Stimulated activated naive CD8-positive, alpha-beta T cell treated with anti-CD3 and anti-CD28 coated beads, Interleukin-15, Interleukin-2, amounts not matched to agents 100 ng/mL and 50 ng/mL, for 24 hours (primary cell): ENCODE data around the gene KIT.

Source experiments
- H3K27ac Mint-ChIP-seq: one replicate; pipeline ENCODE4 v1.8.0; 2021; ENCODE audit warnings: mild to moderate bottlenecking, mixed read lengths
- H3K27me3 Mint-ChIP-seq: one replicate; pipeline ENCODE4 v1.8.0; 2021; ENCODE audit warnings: mixed read lengths
- H3K36me3 Mint-ChIP-seq: one replicate; pipeline ENCODE4 v1.8.0; 2021; ENCODE audit warnings: low read depth, mixed read lengths
- H3K4me1 Mint-ChIP-seq: one replicate; pipeline ENCODE4 v1.8.0; 2021; ENCODE audit warnings: low read depth, mixed read lengths
- H3K4me3 Mint-ChIP-seq: one replicate; pipeline ENCODE4 v1.8.0; 2021; ENCODE audit warnings: mild to moderate bottlenecking, mixed read lengths
- H3K9me3 Mint-ChIP-seq: one replicate; pipeline ENCODE4 v1.8.0; 2021; ENCODE audit warnings: mixed read lengths

The KIT gene

GRCh38 chr4:54675721-54676461, 18.1 kb downstream of the KIT start:
- Mint-ChIP-seq H3K4me1 (no peaks in the 10 kb centered on the region), H3K4me3 (no peak overlapping the region), H3K27me3 (peaks cover 3% of the 10 kb centered on the region), H3K27ac (no peak overlapping the region), H3K9me3 (no peaks in the 10 kb centered on the region), H3K36me3 (no peaks in the 10 kb centered on the region)

DNA sequence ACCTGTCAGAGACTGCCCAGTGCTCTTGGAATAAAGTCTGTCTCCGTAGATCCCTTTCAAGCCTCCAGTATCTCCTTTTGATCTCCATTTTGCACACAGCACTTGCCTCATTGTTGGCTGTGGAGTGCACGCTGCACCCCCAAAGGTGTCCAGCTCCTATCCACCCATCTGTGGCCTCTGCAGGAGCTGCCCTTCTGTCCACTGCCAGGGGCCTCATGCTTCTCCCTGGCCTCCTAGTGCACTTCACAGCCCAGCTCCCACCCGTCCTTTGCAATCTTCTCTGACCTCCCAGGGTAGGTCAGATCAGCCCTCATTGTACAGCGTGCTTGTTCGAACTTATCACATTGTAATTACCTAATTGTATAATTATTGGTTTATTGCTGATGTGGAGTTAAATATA, 18.9 kb downstream of the KIT start:
- no peak overlapping the region for H3K4me3 Mint-ChIP-seq
- H3K36me3 Mint-ChIP-seq: no peaks in the 10 kb centered on the region
- H3K27ac Mint-ChIP-seq: no peak overlapping the region
- peaks cover 3% of the 10 kb centered on the region for H3K27me3 Mint-ChIP-seq
- H3K9me3 Mint-ChIP-seq: no peaks in the 10 kb centered on the region
- no peaks in the 10 kb centered on the region for H3K4me1 Mint-ChIP-seq

DNA sequence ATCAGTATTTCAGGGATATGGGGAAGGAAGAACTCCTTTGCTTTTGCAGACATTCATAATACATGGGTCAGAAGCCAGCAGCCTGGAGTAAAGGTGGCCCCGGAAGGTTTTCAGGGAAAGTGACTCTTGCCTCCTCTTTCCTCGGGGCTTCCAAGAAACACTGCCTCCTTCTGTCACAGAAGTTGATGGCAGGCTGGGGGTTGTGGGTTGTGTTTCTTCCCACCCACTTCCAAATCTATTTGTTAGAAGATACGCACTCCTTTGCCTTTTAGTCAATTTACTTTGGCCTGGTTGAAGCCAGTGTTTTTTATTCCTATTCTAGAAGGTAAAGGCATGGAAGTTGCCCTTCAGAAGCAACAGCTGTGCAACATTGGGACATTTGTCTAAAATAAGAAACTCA, 19.7 kb downstream of the KIT start:
- H3K27ac Mint-ChIP-seq: no peak overlapping the region
- peaks cover 3% of the 10 kb centered on the region for H3K27me3 Mint-ChIP-seq
- no peaks in the 10 kb centered on the region for H3K36me3 Mint-ChIP-seq
- H3K4me3 Mint-ChIP-seq: no peak overlapping the region
- H3K4me1 Mint-ChIP-seq: no peaks in the 10 kb centered on the region
- H3K9me3 Mint-ChIP-seq: no peaks in the 10 kb centered on the region

GRCh38 chr4:54677853-54678650, 20.3 kb downstream of the KIT start:
- H3K27ac Mint-ChIP-seq: no peak overlapping the region
- no peaks in the 10 kb centered on the region for H3K9me3 Mint-ChIP-seq
- peaks cover 3% of the 10 kb centered on the region for H3K27me3 Mint-ChIP-seq
- H3K36me3 Mint-ChIP-seq: no peaks in the 10 kb centered on the region
- H3K4me3 Mint-ChIP-seq: no peak overlapping the region
- H3K4me1 Mint-ChIP-seq: no peaks in the 10 kb centered on the region

DNA sequence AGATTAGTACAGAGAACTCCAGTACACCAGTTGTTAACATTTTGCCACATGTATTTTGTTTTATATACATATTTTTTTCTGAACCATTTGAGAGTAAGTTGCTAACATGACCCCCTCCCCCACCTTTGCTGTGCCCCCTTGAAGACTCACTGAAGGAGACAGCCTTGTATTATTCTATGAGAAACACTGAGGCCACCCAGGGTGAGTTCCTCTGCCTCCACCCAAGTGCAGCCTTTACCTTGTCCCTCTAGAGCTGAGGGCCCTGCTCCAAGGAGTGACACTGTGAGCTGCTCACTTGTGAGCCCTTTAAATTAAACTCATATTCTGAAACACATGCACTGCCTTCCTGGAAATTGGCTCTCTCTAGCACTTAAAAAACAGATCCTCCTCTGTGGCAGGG, 21.1 kb downstream of the KIT start:
- Mint-ChIP-seq H3K36me3 (no peaks in the 10 kb centered on the region), H3K27ac (no peak overlapping the region), H3K4me3 (no peak overlapping the region), H3K9me3 (no peaks in the 10 kb centered on the region), H3K4me1 (peaks cover 4% of the 10 kb centered on the region), H3K27me3 (no peaks in the 10 kb centered on the region)

DNA sequence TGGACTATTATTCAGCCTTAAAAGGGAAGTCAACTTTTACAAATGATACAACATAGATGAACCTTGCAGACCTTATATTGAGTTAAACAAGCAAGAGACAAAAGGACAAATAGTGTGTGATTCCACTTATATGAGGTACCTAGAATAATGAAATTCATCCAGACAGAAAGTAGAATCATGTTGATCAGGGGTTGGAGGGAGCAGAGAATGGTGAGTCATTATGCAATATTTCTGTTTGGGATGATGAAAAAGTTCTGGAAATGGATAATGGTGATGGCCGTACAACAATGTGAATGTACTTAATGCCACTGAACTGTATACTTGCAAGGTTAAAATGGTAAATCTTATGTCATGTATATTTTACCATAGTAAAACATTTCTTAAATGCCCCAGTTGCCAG, 22.1 kb downstream of the KIT start:
- Mint-ChIP-seq H3K9me3 (no peaks in the 10 kb centered on the region), H3K36me3 (no peaks in the 10 kb centered on the region), H3K4me3 (no peak overlapping the region), H3K27me3 (no peaks in the 10 kb centered on the region), H3K4me1 (peaks cover 14% of the 10 kb centered on the region), H3K27ac (no peak overlapping the region)

- Mint-ChIP-seq H3K9me3 (no peaks in the 10 kb centered on the region), H3K27me3 (no peaks in the 10 kb centered on the region), H3K27ac (no peak overlapping the region), H3K4me3 (peak overlapping the region; percentile 39), H3K36me3 (no peaks in the 10 kb centered on the region), H3K4me1 (peaks cover 33% of the 10 kb centered on the region)
Observed at GRCh38 chr4:54683616-54684346, 26.0 kb downstream of the KIT start.

- no peaks in the 10 kb centered on the region for H3K27me3 Mint-ChIP-seq
- no peaks in the 10 kb centered on the region for H3K36me3 Mint-ChIP-seq
- H3K27ac Mint-ChIP-seq: no peak overlapping the region
- H3K9me3 Mint-ChIP-seq: no peaks in the 10 kb centered on the region
- no peak overlapping the region for H3K4me3 Mint-ChIP-seq
- H3K4me1 Mint-ChIP-seq: peaks cover 35% of the 10 kb centered on the region
Observed at GRCh38 chr4:54685810-54686209, 28.1 kb downstream of the KIT start.

GRCh38 chr4:54687887-54688841, 30.4 kb downstream of the KIT start:
- Mint-ChIP-seq H3K27me3 (peaks cover 5% of the 10 kb centered on the region), H3K4me3 (no peak overlapping the region), H3K27ac (peak overlapping the region; percentile 6), H3K9me3 (no peaks in the 10 kb centered on the region), H3K36me3 (no peaks in the 10 kb centered on the region), H3K4me1 (peaks cover 35% of the 10 kb centered on the region)

DNA sequence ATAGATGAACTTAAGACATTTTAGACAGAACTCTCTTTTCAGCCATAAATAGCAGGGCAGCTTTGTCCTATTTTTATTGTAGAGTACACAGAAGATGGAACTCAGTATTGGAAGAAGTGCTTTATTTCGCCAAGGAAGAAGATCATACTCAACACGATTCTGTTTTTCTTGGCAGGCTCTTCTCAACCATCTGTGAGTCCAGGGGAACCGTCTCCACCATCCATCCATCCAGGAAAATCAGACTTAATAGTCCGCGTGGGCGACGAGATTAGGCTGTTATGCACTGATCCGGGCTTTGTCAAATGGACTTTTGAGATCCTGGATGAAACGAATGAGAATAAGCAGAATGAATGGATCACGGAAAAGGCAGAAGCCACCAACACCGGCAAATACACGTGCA, 37.6 kb downstream of the KIT start:
- Mint-ChIP-seq H3K9me3 (no peaks in the 10 kb centered on the region), H3K4me1 (no peaks in the 10 kb centered on the region), H3K36me3 (no peaks in the 10 kb centered on the region), H3K27ac (no peak overlapping the region), H3K27me3 (peaks cover 5% of the 10 kb centered on the region), H3K4me3 (no peak overlapping the region)

DNA sequence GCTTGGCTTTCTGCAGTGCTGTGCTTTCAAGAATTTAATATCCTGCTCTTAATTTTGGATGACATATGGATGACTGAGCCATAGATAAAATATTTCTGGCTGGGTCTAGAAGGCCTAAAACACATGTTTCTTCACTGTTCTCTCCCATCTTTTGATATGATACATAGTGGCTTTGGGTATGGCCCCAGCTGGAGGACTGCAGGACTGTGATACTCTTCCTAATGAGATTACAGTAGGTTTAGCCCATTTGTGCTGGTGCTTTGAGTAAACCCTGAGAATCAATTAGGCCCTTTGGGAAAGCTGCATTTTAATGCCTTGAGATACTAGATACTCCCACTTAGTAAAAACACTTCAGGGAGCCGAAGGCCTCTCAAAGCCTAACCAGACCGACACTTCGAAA, 38.0 kb downstream of the KIT start:
- Mint-ChIP-seq H3K27me3 (peaks cover 5% of the 10 kb centered on the region), H3K36me3 (no peaks in the 10 kb centered on the region), H3K4me1 (no peaks in the 10 kb centered on the region), H3K9me3 (no peaks in the 10 kb centered on the region), H3K27ac (no peak overlapping the region), H3K4me3 (no peak overlapping the region)

GRCh38 chr4:54696649-54697048, 38.9 kb downstream of the KIT start:
- no peaks in the 10 kb centered on the region for H3K36me3 Mint-ChIP-seq
- no peak overlapping the region for H3K27ac Mint-ChIP-seq
- H3K4me3 Mint-ChIP-seq: no peak overlapping the region
- H3K27me3 Mint-ChIP-seq: no peaks in the 10 kb centered on the region
- H3K9me3 Mint-ChIP-seq: no peaks in the 10 kb centered on the region
- H3K4me1 Mint-ChIP-seq: no peaks in the 10 kb centered on the region

GRCh38 chr4:54700986-54701385, 43.2 kb downstream of the KIT start:
- H3K9me3 Mint-ChIP-seq: no peaks in the 10 kb centered on the region
- H3K27me3 Mint-ChIP-seq: no peaks in the 10 kb centered on the region
- H3K4me3 Mint-ChIP-seq: no peak overlapping the region
- H3K4me1 Mint-ChIP-seq: no peaks in the 10 kb centered on the region
- no peak overlapping the region for H3K27ac Mint-ChIP-seq
- no peaks in the 10 kb centered on the region for H3K36me3 Mint-ChIP-seq

GRCh38 chr4:54703182-54703581, 45.4 kb downstream of the KIT start:
- H3K27ac Mint-ChIP-seq: no peak overlapping the region
- H3K4me3 Mint-ChIP-seq: no peak overlapping the region
- peaks cover 5% of the 10 kb centered on the region for H3K4me1 Mint-ChIP-seq

More at GRCh38 chr4:54703182-54703581, 45.4 kb downstream of the KIT start:
- H3K27me3 Mint-ChIP-seq: no peaks in the 10 kb centered on the region
- H3K36me3 Mint-ChIP-seq: no peaks in the 10 kb centered on the region
- no peaks in the 10 kb centered on the region for H3K9me3 Mint-ChIP-seq
